Muscle layer of duodenum (tissue), 2 donors: ENCODE measurements around the gene NXPE3.
"Not testable (repeated sequence)": the region's sequence is repeated elsewhere in the genome, so short reads cannot be mapped to it uniquely, and the experiment has no call there.

ENCODE experiments used
- H3K27ac ChIP-seq: one replicate; pipeline ENCODE4 v1.7.0; 2013; ENCODE audit warnings: mild to moderate bottlenecking, low read length
- H3K27me3 ChIP-seq: one replicate; pipeline ENCODE4 v1.7.0; 2013; ENCODE audit warnings: low read depth, mild to moderate bottlenecking, control low read depth, low read length
- H3K36me3 ChIP-seq, 2 donors: one replicate each; pipeline ENCODE4 v1.7.0; 2013; ENCODE audit warnings: low read length in 2 of 2, control low read depth in 1 of 2, mild to moderate bottlenecking in 1 of 2; ENCODE audit not compliant: insufficient read depth in 2 of 2, control insufficient read depth in 1 of 2
- H3K4me1 ChIP-seq, 2 donors: one replicate each; pipeline ENCODE4 v1.7.0; 2013; ENCODE audit warnings: low read length in 2 of 2, mild to moderate bottlenecking in 2 of 2, control low read depth in 1 of 2, moderate library complexity in 1 of 2; ENCODE audit not compliant: insufficient read depth in 2 of 2, control insufficient read depth in 1 of 2
- H3K4me3 ChIP-seq, 2 donors: one replicate each; pipeline ENCODE4 v1.7.0; 2013; ENCODE audit warnings: low read length in 2 of 2, low read depth in 1 of 2, mild to moderate bottlenecking in 1 of 2
- H3K9me3 ChIP-seq, 2 donors: one replicate each; pipeline ENCODE4 v1.7.0; 2013; ENCODE audit warnings: low read length in 2 of 2, control low read depth in 1 of 2, mild to moderate bottlenecking in 1 of 2; ENCODE audit not compliant: control insufficient read depth in 1 of 2
- donor health status: healthy.

Gene NXPE3

GRCh38 chr3:101779047-101779821 lies at the start of gene NXPE3:
Gene NXPE3 (plus strand): TSS chr3:101779211. CDS start chr3:101785597, 6,386 bp downstream.
- no peaks in the 10 kb centered on the region for H3K9me3 ChIP-seq
- no peaks in the 10 kb centered on the region for H3K27me3 ChIP-seq
- H3K4me1 ChIP-seq = peaks cover 5 to 20% of the 10 kb centered on the region in 2 donors
- peak within 1 kb of the TSS; percentile 85 for H3K27ac ChIP-seq
- peak within 1 kb of the TSS; percentile 85 to 87 for H3K4me3 ChIP-seq
- peaks cover 10 to 11% of the 10 kb centered on the region in 2 donors for H3K36me3 ChIP-seq

DNA sequence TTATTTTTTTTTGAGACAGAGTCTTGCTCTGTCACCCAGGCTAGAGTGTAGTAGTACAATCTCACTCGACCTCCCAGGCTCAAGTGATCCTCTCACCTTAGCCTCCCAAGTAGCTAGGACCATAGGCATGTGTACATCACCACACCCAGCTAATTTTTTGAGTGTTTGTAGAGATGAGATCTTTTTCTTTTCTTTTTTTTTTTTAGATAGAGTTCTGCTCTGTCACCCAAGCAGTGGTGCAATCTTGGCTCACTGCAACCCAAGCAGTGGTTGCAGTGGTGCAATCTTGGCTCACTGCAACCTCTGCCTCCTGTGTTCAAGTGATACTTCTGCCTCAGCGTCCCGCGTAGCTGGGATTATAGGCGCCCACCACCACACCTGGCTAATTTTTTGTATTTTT lies 49.4 kb upstream of the NXPE3 start:
- Histone ChIP-seq H3K9me3 (no peaks in the 10 kb centered on the region), H3K36me3 (peaks cover 18 to 43% of the 10 kb centered on the region in 2 donors), H3K4me3 (no peak overlapping the region), H3K27me3 (no peaks in the 10 kb centered on the region), H3K4me1 (peaks cover 6 to 11% of the 10 kb centered on the region in 2 donors), H3K27ac (no peak overlapping the region)

DNA sequence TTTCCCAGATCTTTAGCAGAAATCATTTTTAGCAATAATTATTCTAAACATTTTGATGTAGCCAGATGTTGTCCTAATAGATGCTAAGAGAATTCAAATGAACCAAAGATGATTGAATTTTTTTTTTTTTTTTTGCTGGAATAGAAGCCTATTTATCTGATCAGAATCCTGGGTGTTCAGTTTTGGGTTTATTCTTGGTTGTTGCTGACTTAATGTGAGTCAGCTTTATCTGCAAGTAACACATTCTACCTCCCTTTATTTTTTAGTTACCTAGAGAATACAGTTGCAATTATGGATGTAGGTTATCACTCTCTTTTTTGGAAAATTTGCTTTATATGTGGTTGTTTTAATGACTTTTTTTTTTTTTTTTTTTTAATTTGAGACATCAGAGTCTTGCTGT lies 48.2 kb upstream of the NXPE3 start:
- Histone ChIP-seq H3K4me1 (peaks cover 3 to 6% of the 10 kb centered on the region in 2 donors), H3K36me3 (peaks cover 25 to 55% of the 10 kb centered on the region in 2 donors), H3K9me3 (no peaks in the 10 kb centered on the region), H3K27ac (no peak overlapping the region), H3K4me3 (no peak overlapping the region), H3K27me3 (no peaks in the 10 kb centered on the region)

DNA sequence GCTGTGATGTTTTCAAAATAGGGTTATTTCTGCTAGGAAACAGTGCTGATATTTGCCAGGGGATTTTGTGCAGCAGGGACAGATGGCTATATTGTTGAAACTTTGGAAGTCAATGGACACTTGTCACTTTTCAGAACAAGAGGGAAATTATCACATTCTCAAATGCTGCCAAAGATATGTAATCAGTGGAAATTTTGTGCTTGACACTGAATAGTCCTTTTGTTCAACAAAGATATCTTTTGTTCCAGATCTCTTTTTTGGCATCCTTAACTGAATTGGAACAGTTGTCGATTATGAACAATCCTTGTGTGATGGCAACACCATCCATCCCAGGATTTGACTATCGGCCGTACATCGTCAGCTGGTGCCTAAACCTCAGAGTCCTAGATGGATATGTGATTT lies 46.8 kb upstream of the NXPE3 start:
- Histone ChIP-seq H3K4me3 (no peak overlapping the region), H3K36me3 (peaks cover 25 to 64% of the 10 kb centered on the region in 2 donors), H3K9me3 (no peaks in the 10 kb centered on the region), H3K27ac (no peak overlapping the region), H3K4me1 (no peaks in the 10 kb centered on the region), H3K27me3 (no peaks in the 10 kb centered on the region)

GRCh38 chr3:101735833-101736232 lies 43.2 kb upstream of the NXPE3 start:
- Histone ChIP-seq H3K36me3 (peaks cover 25 to 47% of the 10 kb centered on the region in 2 donors), H3K27ac (no peak overlapping the region), H3K4me3 (no peak overlapping the region), H3K9me3 (no peaks in the 10 kb centered on the region), H3K4me1 (no peaks in the 10 kb centered on the region), H3K27me3 (no peaks in the 10 kb centered on the region)

- not testable (repeated sequence) for H3K36me3 ChIP-seq, H3K27me3 ChIP-seq, H3K4me1 ChIP-seq, H3K27ac ChIP-seq, H3K9me3 ChIP-seq, H3K4me3 ChIP-seq
Observed at GRCh38 chr3:101741914-101742313, 37.1 kb upstream of the NXPE3 start.

- Histone ChIP-seq H3K27me3 (no peaks in the 10 kb centered on the region), H3K27ac (no peak overlapping the region), H3K36me3 (peaks cover 0 to 5% of the 10 kb centered on the region in 2 donors), H3K4me1 (no peaks in the 10 kb centered on the region), H3K4me3 (no peak overlapping the region), H3K9me3 (no peaks in the 10 kb centered on the region)
Observed at GRCh38 chr3:101744811-101745210, 34.2 kb upstream of the NXPE3 start.

DNA sequence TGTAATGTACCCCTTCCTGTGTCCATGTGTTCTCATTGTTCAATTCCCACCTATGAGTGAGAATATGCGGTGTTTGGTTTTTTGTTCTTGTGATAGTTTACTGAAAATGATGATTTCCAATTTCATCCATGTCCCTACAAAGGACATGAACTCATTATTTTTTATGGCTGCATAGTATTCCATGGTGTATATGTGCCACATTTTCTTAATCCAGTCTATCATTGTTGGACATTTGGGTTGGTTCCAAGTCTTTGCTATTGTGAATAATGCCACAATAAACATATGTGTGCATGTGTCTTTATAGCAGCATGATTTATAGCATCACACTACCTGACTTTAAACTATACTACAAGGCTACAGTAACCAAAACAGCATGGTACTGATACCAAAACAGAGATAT lies 33.1 kb upstream of the NXPE3 start:
- not testable (repeated sequence) for H3K27ac ChIP-seq, H3K36me3 ChIP-seq, H3K4me3 ChIP-seq, H3K4me1 ChIP-seq, H3K9me3 ChIP-seq, H3K27me3 ChIP-seq

DNA sequence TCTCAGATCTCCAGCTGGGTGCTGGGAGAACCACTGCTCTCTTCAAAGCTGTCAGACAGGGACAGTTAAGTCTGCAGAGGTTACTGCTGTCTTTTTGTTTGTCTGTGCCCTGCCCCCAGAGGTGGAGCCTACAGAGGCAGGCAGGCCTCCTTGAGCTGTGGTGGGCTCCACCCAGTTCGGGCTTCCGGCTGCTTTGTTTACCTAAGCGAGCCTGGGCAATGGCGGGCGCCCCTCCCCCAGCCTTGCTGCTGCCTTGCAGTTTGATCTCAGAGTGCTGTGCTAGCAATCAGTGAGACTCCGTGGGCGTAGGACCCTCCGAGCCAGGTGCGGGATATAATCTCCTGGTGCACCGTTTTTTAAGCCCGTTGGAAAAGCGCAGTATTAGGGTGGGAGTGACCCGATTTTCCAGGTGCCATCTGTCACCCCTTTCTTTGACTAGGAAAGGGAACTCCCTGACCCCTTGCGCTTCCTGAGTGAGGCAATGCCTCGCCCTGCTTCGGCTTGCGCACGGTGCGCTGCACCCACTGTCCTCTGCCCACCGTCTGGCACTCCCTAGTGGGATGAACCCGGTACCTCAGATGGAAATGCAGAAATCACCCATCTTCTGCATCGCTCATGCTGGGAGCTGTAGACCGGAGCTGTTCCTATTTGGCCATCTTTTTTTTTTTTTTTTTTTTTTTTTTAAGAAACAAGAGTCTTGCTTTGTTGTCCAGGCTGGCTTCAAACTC lies 25.5 kb upstream of the NXPE3 start:
- H3K4me3 ChIP-seq, H3K27ac ChIP-seq, H3K27me3 ChIP-seq, H3K4me1 ChIP-seq, H3K9me3 ChIP-seq: not testable (repeated sequence)
- H3K36me3 ChIP-seq = peaks cover 24 to 30% of the 10 kb centered on the region in 2 donors

DNA sequence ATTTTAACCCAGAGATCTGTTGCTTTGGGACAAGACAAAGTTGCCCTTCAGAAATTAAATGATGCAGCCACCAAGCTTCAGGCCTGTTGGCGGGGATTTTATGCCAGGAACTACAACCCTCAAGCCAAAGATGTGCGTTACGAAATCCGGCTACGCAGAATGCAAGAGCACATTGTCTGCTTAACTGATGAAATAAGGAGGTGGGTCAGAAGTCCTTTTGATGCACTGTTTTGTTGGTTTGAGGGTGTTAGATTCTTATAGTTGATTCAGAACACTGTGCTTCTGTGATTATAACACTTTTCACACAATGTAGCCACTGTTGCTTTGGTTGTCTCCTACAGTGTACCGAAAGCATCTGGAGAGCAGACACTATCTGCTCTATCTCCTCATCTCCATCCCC lies 20.8 kb upstream of the NXPE3 start:
- no peaks in the 10 kb centered on the region for H3K27me3 ChIP-seq
- H3K4me1 ChIP-seq = no peaks in the 10 kb centered on the region
- H3K27ac ChIP-seq = no peak overlapping the region
- H3K36me3 ChIP-seq = peaks cover 26 to 33% of the 10 kb centered on the region in 2 donors
- H3K4me3 ChIP-seq = no peak overlapping the region
- no peaks in the 10 kb centered on the region for H3K9me3 ChIP-seq

DNA sequence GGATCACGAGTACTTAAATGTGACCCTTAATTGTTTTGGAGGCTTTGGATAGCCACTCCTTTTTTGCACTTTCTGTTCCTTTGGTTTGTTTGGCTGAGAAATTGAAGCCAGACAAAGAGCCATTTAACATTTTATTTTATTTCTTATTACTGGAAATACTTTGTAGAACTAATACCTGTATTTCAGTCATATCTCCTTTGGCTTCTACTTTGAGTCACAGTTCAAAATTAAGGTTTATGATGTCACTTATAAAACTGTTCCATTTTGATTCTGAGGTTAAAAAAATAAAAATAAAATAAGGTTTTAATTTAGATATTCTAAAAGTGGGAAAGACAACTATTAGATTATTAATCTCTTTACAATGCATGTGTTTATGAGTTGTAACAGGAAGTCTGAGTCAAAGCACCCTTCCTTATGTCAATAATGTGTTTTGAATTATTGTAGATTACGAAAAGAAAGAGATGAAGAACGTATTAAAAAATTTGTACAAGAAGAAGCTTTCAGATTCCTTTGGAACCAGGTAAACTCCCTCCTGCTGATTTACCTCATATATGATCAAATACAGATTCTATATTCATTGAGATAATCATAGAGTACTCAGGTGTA lies 16.9 kb upstream of the NXPE3 start:
- Histone ChIP-seq H3K9me3 (no peaks in the 10 kb centered on the region), H3K27ac (no peak overlapping the region), H3K4me3 (no peak overlapping the region), H3K4me1 (no peaks in the 10 kb centered on the region), H3K36me3 (peaks cover 15 to 23% of the 10 kb centered on the region in 2 donors), H3K27me3 (no peaks in the 10 kb centered on the region)
